HCT116 (cell line): Measurements from ENCODE around the gene ATP1A2. TPM values are rescaled to one million over a fixed set of nuclear protein-coding genes. Genes with fewer than 3 reads are reported as not detected.

ENCODE experiments used
- ATAC-seq: fragments of 200-7000 bp; cut with Tn5 transposase; 2 replicates; pipeline ENCODE4 v1.9.1; 2020; ENCODE audit warnings: mild to moderate bottlenecking, moderate library complexity
- BruUV-seq: library from RNA; stranded (reverse); fragments of 400-500 nt; replicated peaks from 2 replicates; lab custom pipeline; 2021; lab: Mats Ljungman, UMichigan
- CTCF ChIA-PET: fragments of 300-600 bp; sonication (Branson Sonifier 250); formaldehyde crosslinking; loops from one replicate; lab custom pipeline; 2021; ENCODE audit warnings: antibody characterized with exemption; lab: Charles Lee
- POLR2A ChIA-PET: fragments of 300-600, 350-600 bp; sonication (Branson Sonifier 250); formaldehyde crosslinking; loops from one replicate; lab custom pipeline; 2021; ENCODE audit warnings: antibody characterized with exemption; lab: Charles Lee
- RAD21 ChIA-PET, 2 experiments: fragments of 300-600 bp; sonication (Branson Sonifier 250); formaldehyde crosslinking; loops; one replicate each; lab custom pipeline; 2023; ENCODE audit warnings: low total read pairs in 2 of 2; ENCODE audit not compliant: uncharacterized antibody in 2 of 2, unreplicated experiment in 2 of 2, low non-redundant PET in 1 of 2; lab: Charles Lee
- DNase-seq: peaks from one replicate; pipeline ENCODE4 v3.0.0-alpha.2; 2010; ENCODE audit warnings: low read depth, low spot score
- H2AFZ ChIP-seq: fragments of 200-600 bp; shearing (Covaris generic), sonication (generic); 2 replicates; pipeline ENCODE4 v1.6.1; 2017; ENCODE audit warnings: low read depth, mixed run types, mixed read lengths, antibody characterized with exemption, low read length; ENCODE audit not compliant: poor library complexity, severe bottlenecking
- H3K27ac ChIP-seq: 2 replicates; pipeline ENCODE4 v1.5.1; 2012; ENCODE audit warnings: low read depth, low read length
- H3K27me3 ChIP-seq: fragments of 200-600 bp; sonication (generic); 2 replicates; pipeline ENCODE4 v1.6.1; 2016; ENCODE audit warnings: mixed run types, low read length, mixed read lengths; ENCODE audit not compliant: insufficient read depth
- H3K36me3 ChIP-seq, 2 experiments: fragments of 200-500 bp in 1 of 2; fragments of 200-600 bp in 1 of 2; sonication (Bioruptor generic) in 1 of 2; sonication (generic) in 1 of 2; 2 replicates each; pipeline versions ENCODE4 v1.5.1 to v1.6.1; 2014 to 2016; ENCODE audit warnings: low read length in 2 of 2, inconsistent platforms in 1 of 2, mixed read lengths in 1 of 2, mixed run types in 1 of 2; ENCODE audit not compliant: insufficient read depth in 2 of 2, control insufficient read depth in 1 of 2
- H3K4me1 ChIP-seq, 2 experiments: fragments of 200-600 bp in 1 of 2; sonication (generic) in 1 of 2; 2 replicates each; pipeline versions ENCODE4 v1.5.1 to v1.6.1; 2012 to 2017; ENCODE audit warnings: low read length in 2 of 2, inconsistent platforms in 1 of 2, mild to moderate bottlenecking in 1 of 2, mixed read lengths in 1 of 2, mixed run types in 1 of 2, moderate library complexity in 1 of 2; ENCODE audit not compliant: insufficient read depth in 2 of 2, control insufficient read depth in 1 of 2
- H3K4me2 ChIP-seq: fragments of 200-600 bp; sonication (generic); 2 replicates; pipeline ENCODE4 v1.6.1; 2017; ENCODE audit warnings: mixed run types, low read length, mixed read lengths
- H3K4me3 ChIP-seq, 2 experiments: fragments of 200-600 bp in 1 of 2; sonication (generic) in 1 of 2; replicated peaks in 1 of 2; 2 replicates each; pipeline ENCODE4 v1.5.1; 2011 to 2016; ENCODE audit warnings: low read length in 2 of 2, control low read depth in 1 of 2, low read depth in 1 of 2, mild to moderate bottlenecking in 1 of 2, mixed read lengths in 1 of 2, mixed run types in 1 of 2
- H3K79me2 ChIP-seq: fragments of 200-600 bp; sonication (generic); 2 replicates; pipeline ENCODE4 v1.6.1; 2017; ENCODE audit warnings: mild to moderate bottlenecking, mixed run types, low read length, moderate library complexity, mixed read lengths; ENCODE audit not compliant: insufficient read depth
- H3K9ac ChIP-seq: fragments of 200-600 bp; sonication (generic); 2 replicates; pipeline ENCODE4 v1.6.1; 2016; ENCODE audit warnings: low read length, mixed read lengths
- H3K9me2 ChIP-seq: fragments of 200-600 bp; sonication (generic), shearing (Covaris generic); 2 replicates; pipeline ENCODE4 v1.6.1; 2017; ENCODE audit warnings: mixed run types, mild to moderate bottlenecking, moderate library complexity; ENCODE audit not compliant: insufficient read depth
- H3K9me3 ChIP-seq, 2 experiments: fragments of 200-500 bp in 1 of 2; fragments of 200-600 bp in 1 of 2; sonication (Bioruptor generic) in 1 of 2; sonication (generic) in 1 of 2; 2 replicates each; pipeline ENCODE4 v1.6.1; 2014 to 2017; ENCODE audit warnings: low read length in 2 of 2, mixed read lengths in 2 of 2, inconsistent platforms in 1 of 2, low read depth in 1 of 2, mild to moderate bottlenecking in 1 of 2, mixed run types in 1 of 2, moderate library complexity in 1 of 2; ENCODE audit not compliant: control insufficient read depth in 1 of 2, insufficient read depth in 1 of 2
- H4K20me1 ChIP-seq: fragments of 200-600 bp; sonication (generic), shearing (Covaris generic); 2 replicates; pipeline ENCODE4 v1.6.1; 2017; ENCODE audit warnings: mixed run types, mild to moderate bottlenecking, moderate library complexity; ENCODE audit not compliant: insufficient read depth
- ATF3 ChIP-seq: IDR thresholded peaks from 2 replicates; pipeline ENCODE4 v1.6.1; 2012
- CTCF ChIP-seq, 3 experiments: fragments of 200-600 bp in 1 of 3; sonication (generic) in 1 of 3; IDR thresholded peaks in 2 of 3; conservative IDR thresholded peaks in 1 of 3; 2 replicates each; pipeline ENCODE4 v1.5.1; 2012 to 2017; ENCODE audit warnings: low read depth in 2 of 3, low read length in 2 of 3, antibody characterized with exemption in 1 of 3, borderline replicate concordance in 1 of 3, control low read depth in 1 of 3, mild to moderate bottlenecking in 1 of 3, mixed read lengths in 1 of 3, mixed run types in 1 of 3, moderate library complexity in 1 of 3; ENCODE audit not compliant: insufficient read depth in 1 of 3
- ELF1 ChIP-seq: IDR thresholded peaks from 2 replicates; pipeline ENCODE4 v1.6.1; 2012; ENCODE audit warnings: low read depth, borderline replicate concordance
- EZH2 ChIP-seq: fragments of 200-600 bp; sonication (generic); IDR thresholded peaks from 2 replicates; pipeline ENCODE4 v1.6.1; 2017; ENCODE audit warnings: antibody characterized with exemption, mixed run types
- EZH2phosphoT487 ChIP-seq: fragments of 200-600 bp; IDR thresholded peaks from 2 replicates; pipeline ENCODE4 v1.6.1; 2018; ENCODE audit warnings: antibody characterized with exemption, borderline replicate concordance
- FOSL1 ChIP-seq: IDR thresholded peaks from 2 replicates; pipeline ENCODE4 v1.6.1; 2012; ENCODE audit warnings: low read depth
- JUND ChIP-seq: IDR thresholded peaks from 2 replicates; pipeline ENCODE4 v1.6.1; 2012
- POLR2A ChIP-seq: IDR thresholded peaks from 2 replicates; pipeline ENCODE4 v1.7.0; 2011; ENCODE audit warnings: borderline replicate concordance; ENCODE audit not compliant: insufficient read depth, insufficient read length; ENCODE audit errors: extremely low read depth
- POLR2AphosphoS5 ChIP-seq: IDR thresholded peaks from 2 replicates; pipeline ENCODE4 v1.6.1; 2011; ENCODE audit warnings: mild to moderate bottlenecking, low read depth, low read length, moderate library complexity
- REST ChIP-seq: IDR thresholded peaks from 2 replicates; pipeline ENCODE4 v1.6.1; 2012; ENCODE audit warnings: low read depth
- SIN3A ChIP-seq: IDR thresholded peaks from 2 replicates; pipeline ENCODE4 v1.6.1; 2012; ENCODE audit warnings: low read depth
- SRF ChIP-seq: IDR thresholded peaks from 2 replicates; pipeline ENCODE4 v1.6.1; 2012; ENCODE audit warnings: low read depth
- YY1 ChIP-seq: IDR thresholded peaks from 2 replicates; pipeline ENCODE4 v1.6.1; 2011; ENCODE audit warnings: low read length, low read depth, moderate library complexity, mild to moderate bottlenecking; ENCODE audit not compliant: insufficient replicate concordance; ENCODE audit errors: extremely low read depth
- ZBTB33 ChIP-seq: IDR thresholded peaks from 2 replicates; pipeline ENCODE4 v1.6.1; 2011; ENCODE audit warnings: mild to moderate bottlenecking, low read length, moderate library complexity; ENCODE audit not compliant: insufficient replicate concordance; ENCODE audit errors: extremely low read depth
- ZFX ChIP-seq: fragments of 450-650 bp; IDR thresholded peaks from 2 replicates; pipeline ENCODE4 v1.6.1; 2017
- ZNF274 ChIP-seq: fragments of 200-500 bp; sonication (Bioruptor generic); IDR thresholded peaks from 2 replicates; pipeline ENCODE4 v1.6.1; 2014; ENCODE audit warnings: mild to moderate bottlenecking, low read depth, low read length, inconsistent platforms
- intact Hi-C: fragments of 100-400 bp; cut with micrococcal nuclease; formaldehyde crosslinking; loops from 2 replicates; pipeline ENCODE4 v1.10.0; 2022
- total RNA-seq: library from RNA; stranded (reverse); gene quantifications from one replicate; pipeline ENCODE4 v1.2.1, GENCODE V29; 2021; ENCODE audit not compliant: unreplicated experiment

The ATP1A2 gene
- total RNA-seq, 1 experiment from 2014 or later: not detected

- RAD21 ChIA-PET: no interaction called here
- peaks cover 15 to 31% of the 10 kb centered on the region in 2 experiments for H3K4me1 ChIP-seq
- BruUV-seq: no TSS peak
Measured at GRCh38 chr1:160127381-160127780, 11.8 kb downstream of the ATP1A2 start.

More at GRCh38 chr1:160127381-160127780, 11.8 kb downstream of the ATP1A2 start:
- Histone ChIP-seq H4K20me1 (no peaks in the 10 kb centered on the region), H3K9ac (no peak overlapping the region), H3K36me3 (no peaks in the 10 kb centered on the region), H3K27ac (no peak overlapping the region), H3K79me2 (no peaks in the 10 kb centered on the region), H3K4me3 (no peak overlapping the region), H3K9me2 (0 out of 2 replicates have a peak, but pooled peaks cover 2% of the 10 kb centered on the region), H3K27me3 (no peaks in the 10 kb centered on the region), H2AFZ (no peak overlapping the region), H3K9me3 (no peaks in the 10 kb centered on the region), H3K4me2 (no peak overlapping the region)
- intact Hi-C loops: no loop called here
- TF ChIP-seq REST (no peak), EZH2phosphoT487 (no peak), ATF3 (no peak), SIN3A (no peak), ZBTB33 (no peak), POLR2AphosphoS5 (no peak), FOSL1 (no peak), CTCF (IDR thresholded peaks at IDR 0.05 in 2 of 3, conservative IDR thresholded peaks at IDR 0.05 in 1 of 3; ENCODE audit: borderline replicate concordance in 1 of 3, insufficient read depth in 1 of 3, low read depth in 2 of 3, low read length in 2 of 3) (no peak), POLR2A (no peak), JUND (no peak), SRF (no peak), YY1 (no peak), ZNF274 (no peak), EZH2 (no peak), ZFX (no peak), ELF1 (no peak)
- ChIA-PET CTCF (interaction anchor here (1.0 to 1.4 kb wide), 2 partner anchors 18 to 26 kb away, joined by 3 to 4 read pairs; no protein-coding TSS in a partner anchor), POLR2A (no interaction called here)
- DNase-seq (no peak), ATAC-seq (no peak)
